Skeletal muscle tissue (tissue), 4 donors: Measurements from ENCODE around the gene MORN1. TPM values are rescaled to one million over a fixed set of nuclear protein-coding genes. Genes with fewer than 3 reads are reported as not detected.

ENCODE experiments used
- H3K27ac ChIP-seq: one replicate; pipeline ENCODE4 v1.7.0; 2013; ENCODE audit warnings: mild to moderate bottlenecking, low read depth, low read length, inconsistent platforms
- H3K27me3 ChIP-seq, 3 donors: one replicate each; pipeline ENCODE4 v1.7.0; 2013; ENCODE audit warnings: low read length in 3 of 3; ENCODE audit not compliant: control insufficient read depth in 3 of 3, insufficient read depth in 3 of 3
- H3K36me3 ChIP-seq, 3 donors: one replicate each; pipeline ENCODE4 v1.7.0; 2013; ENCODE audit warnings: low read length in 3 of 3; ENCODE audit not compliant: control insufficient read depth in 3 of 3, insufficient read depth in 3 of 3
- H3K4me1 ChIP-seq, 3 donors: one replicate each; pipeline ENCODE4 v1.7.0; 2013; ENCODE audit warnings: low read length in 3 of 3, mild to moderate bottlenecking in 3 of 3; ENCODE audit not compliant: control insufficient read depth in 3 of 3, insufficient read depth in 3 of 3
- H3K4me3 ChIP-seq, 3 donors: one replicate each; pipeline ENCODE4 v1.7.0; 2013; ENCODE audit warnings: low read length in 3 of 3
- H3K9ac ChIP-seq, 3 donors: one replicate each; pipeline ENCODE4 v1.7.0; 2013; ENCODE audit warnings: low read length in 3 of 3, mild to moderate bottlenecking in 3 of 3, moderate library complexity in 2 of 3, low read depth in 1 of 3
- H3K9me3 ChIP-seq, 3 donors: one replicate each; pipeline ENCODE4 v1.7.0; 2013; ENCODE audit warnings: low read length in 3 of 3; ENCODE audit not compliant: control insufficient read depth in 3 of 3
- total RNA-seq: library from RNA; depleted of rRNA; stranded (reverse); fragments of >200 nt; gene quantifications from one replicate; pipeline ENCODE4 v1.2.3, GENCODE V29; 2014
- donor health status: Osteomylitis.

The MORN1 gene
- total RNA-seq, 1 donor from 2014 or later, result 4.2 TPM

- Histone ChIP-seq H3K9me3 (no peaks in the 10 kb centered on the region), H3K36me3 (no peaks in the 10 kb centered on the region), H3K4me1 (peaks cover 50 to 67% (median 58%) of the 10 kb centered on the region in 3 donors), H3K4me3 (no peak overlapping the region), H3K27me3 (peaks cover 2 to 25% (median 24%) of the 10 kb centered on the region in 3 donors), H3K27ac (peak overlapping the region; percentile 58), H3K9ac (peak overlapping the region in 1 of 3 donors; percentile 50)
Measured at GRCh38 chr1:2315674-2316450, 75.5 kb downstream of the MORN1 start.

GRCh38 chr1:2314803-2315673, 76.3 kb downstream of the MORN1 start:
- H3K36me3 ChIP-seq, result no peaks in the 10 kb centered on the region
- H3K4me3 ChIP-seq, result no peak overlapping the region
- H3K27me3 ChIP-seq, result peaks cover 2 to 20% (median 16%) of the 10 kb centered on the region in 3 donors
- H3K4me1 ChIP-seq, result peaks cover 55 to 62% (median 57%) of the 10 kb centered on the region in 3 donors
- no peaks in the 10 kb centered on the region for H3K9me3 ChIP-seq
- peak overlapping the region; percentile 71 for H3K27ac ChIP-seq
- peak overlapping the region in 1 of 3 donors; percentile 33 for H3K9ac ChIP-seq

GRCh38 chr1:2314273-2314802, 77.0 kb downstream of the MORN1 start:
- Histone ChIP-seq H3K4me1 (peaks cover 52 to 57% (median 56%) of the 10 kb centered on the region in 3 donors), H3K27ac (peak overlapping the region; percentile 71), H3K4me3 (peak overlapping the region in 1 of 3 donors; percentile 29), H3K36me3 (no peaks in the 10 kb centered on the region), H3K9me3 (no peaks in the 10 kb centered on the region), H3K27me3 (peaks cover 2 to 17% (median 15%) of the 10 kb centered on the region in 3 donors), H3K9ac (peak overlapping the region in 2 of 3 donors; percentile 38 to 45)

GRCh38 chr1:2313651-2314261, 77.6 kb downstream of the MORN1 start:
- Histone ChIP-seq H3K27me3 (peaks cover 2 to 15% (median 13%) of the 10 kb centered on the region in 3 donors), H3K36me3 (peaks cover 2 to 4% (median 2%) of the 10 kb centered on the region in 3 donors), H3K4me1 (peaks cover 46 to 52% (median 51%) of the 10 kb centered on the region in 3 donors), H3K9me3 (no peaks in the 10 kb centered on the region), H3K9ac (peak overlapping the region in 2 of 3 donors; percentile 38 to 45), H3K27ac (peak overlapping the region; percentile 71), H3K4me3 (peak overlapping the region in 1 of 3 donors; percentile 29)

- no peak overlapping the region for H3K4me3 ChIP-seq
- peaks cover 11 to 14% (median 13%) of the 10 kb centered on the region in 3 donors for H3K36me3 ChIP-seq
- H3K9me3 ChIP-seq, result no peaks in the 10 kb centered on the region
- peaks cover 2 to 5% (median 4%) of the 10 kb centered on the region in 3 donors for H3K27me3 ChIP-seq
- H3K9ac ChIP-seq, result peak overlapping the region in 1 of 3 donors; percentile 45
- H3K4me1 ChIP-seq, result peaks cover 40 to 49% (median 46%) of the 10 kb centered on the region in 3 donors
- peak overlapping the region; percentile 71 for H3K27ac ChIP-seq
Measured at GRCh38 chr1:2312515-2313301, 78.6 kb downstream of the MORN1 start.

- peaks cover 39 to 45% (median 42%) of the 10 kb centered on the region in 3 donors for H3K4me1 ChIP-seq
- H3K9ac ChIP-seq, result no peak overlapping the region
- H3K27ac ChIP-seq, result peak overlapping the region; percentile 25
- H3K4me3 ChIP-seq, result no peak overlapping the region
- H3K9me3 ChIP-seq, result no peaks in the 10 kb centered on the region
- peaks cover 17 to 19% (median 19%) of the 10 kb centered on the region in 3 donors for H3K36me3 ChIP-seq
- H3K27me3 ChIP-seq, result peaks cover 0 to 4% (median 2%) of the 10 kb centered on the region in 3 donors
Measured at GRCh38 chr1:2312160-2312514, 79.2 kb downstream of the MORN1 start.

- H3K9ac ChIP-seq, result peak overlapping the region in 1 of 3 donors; percentile 25
- peaks cover 0 to 2% (median 0%) of the 10 kb centered on the region in 3 donors for H3K27me3 ChIP-seq
- H3K9me3 ChIP-seq, result no peaks in the 10 kb centered on the region
- no peak overlapping the region for H3K4me3 ChIP-seq
- peak overlapping the region; percentile 25 for H3K27ac ChIP-seq
- H3K4me1 ChIP-seq, result peaks cover 39 to 41% (median 39%) of the 10 kb centered on the region in 3 donors
- peaks cover 20 to 23% (median 22%) of the 10 kb centered on the region in 3 donors for H3K36me3 ChIP-seq
Measured at GRCh38 chr1:2311184-2312032, 79.9 kb downstream of the MORN1 start.

GRCh38 chr1:2310332-2311183, 80.8 kb downstream of the MORN1 start:
- no peaks in the 10 kb centered on the region for H3K27me3 ChIP-seq
- H3K9me3 ChIP-seq, result no peaks in the 10 kb centered on the region
- H3K4me3 ChIP-seq, result no peak overlapping the region
- peaks cover 31 to 39% (median 35%) of the 10 kb centered on the region in 3 donors for H3K4me1 ChIP-seq
- H3K27ac ChIP-seq, result no peak overlapping the region
- peaks cover 23 to 26% (median 25%) of the 10 kb centered on the region in 3 donors for H3K36me3 ChIP-seq
- peak overlapping the region in 1 of 3 donors; percentile 3 for H3K9ac ChIP-seq
